CD4-positive, alpha-beta T cell (primary cell): ENCODE data around the gene MED8. TPM values are rescaled to one million over a fixed set of nuclear protein-coding genes. Genes with fewer than 3 reads are reported as not detected.

Source experiments
- ATAC-seq: fragments of 200-7000 bp; cut with Tn5 transposase; one replicate; pipeline ENCODE4 v1.10.0; 2022; ENCODE audit warnings: mild to moderate bottlenecking; ENCODE audit not compliant: poor library complexity
- CTCF ChIA-PET: fragments of 350-600 bp; sonication (Branson Sonifier 250); formaldehyde crosslinking; loops from one replicate; lab custom pipeline; 2021; ENCODE audit warnings: antibody characterized with exemption, inconsistent platforms; lab: Charles Lee
- POLR2A ChIA-PET: fragments of 350-600 bp; sonication (Branson Sonifier 250); formaldehyde crosslinking; loops from one replicate; lab custom pipeline; 2021; ENCODE audit warnings: antibody characterized with exemption, inconsistent platforms; lab: Charles Lee
- DNase-seq, 14 experiments: peaks; one replicate each; pipeline ENCODE4 v3.0.0-alpha.2; 2013 to 2020; ENCODE audit warnings: mixed read lengths in 2 of 14
- H3K27ac ChIP-seq, 2 donors: one replicate each; pipeline versions ENCODE4 v1.5.1 to v1.7.0; 2013; ENCODE audit warnings: low read length in 2 of 2, low read depth in 1 of 2, mild to moderate bottlenecking in 1 of 2
- H3K27me3 ChIP-seq, 2 experiments: 1 replicate in 1 of 2; 2 replicates in 1 of 2; pipeline versions ENCODE4 v1.6.1 to v1.7.0; 2013; ENCODE audit warnings: low read length in 2 of 2, control low read depth in 1 of 2, mild to moderate bottlenecking in 1 of 2, moderate library complexity in 1 of 2; ENCODE audit not compliant: insufficient read depth in 2 of 2, control insufficient read depth in 1 of 2
- H3K36me3 ChIP-seq: one replicate; pipeline ENCODE4 v1.6.1; 2013; ENCODE audit warnings: low read length, control low read depth; ENCODE audit not compliant: insufficient read depth
- H3K4me1 ChIP-seq: one replicate; pipeline ENCODE4 v1.6.1; 2013; ENCODE audit warnings: low read length, control low read depth; ENCODE audit not compliant: insufficient read depth
- H3K4me3 ChIP-seq: one replicate; pipeline ENCODE4 v1.5.1; 2013; ENCODE audit warnings: mild to moderate bottlenecking, low read length, moderate library complexity
- H3K9me3 ChIP-seq, 2 experiments: 1 replicate in 1 of 2; 2 replicates in 1 of 2; pipeline versions ENCODE4 v1.6.1 to v1.7.0; 2013; ENCODE audit warnings: low read length in 2 of 2, mild to moderate bottlenecking in 2 of 2, control low read depth in 1 of 2, moderate library complexity in 1 of 2; ENCODE audit not compliant: control insufficient read depth in 1 of 2, insufficient read depth in 1 of 2
- H3K27ac Mint-ChIP-seq: one replicate; pipeline ENCODE4 v1.8.0; 2020; ENCODE audit warnings: mixed read lengths
- H3K27me3 Mint-ChIP-seq: one replicate; pipeline ENCODE4 v1.8.0; 2021; ENCODE audit warnings: mixed read lengths
- H3K36me3 Mint-ChIP-seq: one replicate; pipeline ENCODE4 v1.8.0; 2021; ENCODE audit warnings: low read depth, mixed read lengths
- H3K4me1 Mint-ChIP-seq: one replicate; pipeline ENCODE4 v1.8.0; 2021; ENCODE audit warnings: low read depth, mixed read lengths
- H3K4me3 Mint-ChIP-seq: one replicate; pipeline ENCODE4 v1.8.0; 2020; ENCODE audit warnings: mild to moderate bottlenecking, mixed read lengths
- H3K9me3 Mint-ChIP-seq: one replicate; pipeline ENCODE4 v1.8.0; 2020; ENCODE audit warnings: mixed read lengths
- CTCF ChIP-seq: fragments of 200-600 bp; IDR thresholded peaks from one replicate; pipeline ENCODE4 v1.8.0; 2022; ENCODE audit warnings: antibody characterized with exemption, mild to moderate bottlenecking
- intact Hi-C, 2 experiments: fragments of 100-400 bp; cut with DNase I in 1 of 2; cut with micrococcal nuclease in 1 of 2; formaldehyde crosslinking; loops; one replicate each; pipeline versions ENCODE4 v1.15.1 to v1.9.0; 2023 to 2025; cut with DNase I, micrococcal nuclease
- total RNA-seq, 174 experiments: library from RNA in 2 of 174; stranded (reverse) in 2 of 174; gene quantifications; one replicate each; pipeline ENCODE4 v1.2.3 and lab custom pipeline; 2021 to 2026

The MED8 gene
- total RNA-seq, 2 experiments from 2014 or later = 14.8 to 17.6 TPM

DNA sequence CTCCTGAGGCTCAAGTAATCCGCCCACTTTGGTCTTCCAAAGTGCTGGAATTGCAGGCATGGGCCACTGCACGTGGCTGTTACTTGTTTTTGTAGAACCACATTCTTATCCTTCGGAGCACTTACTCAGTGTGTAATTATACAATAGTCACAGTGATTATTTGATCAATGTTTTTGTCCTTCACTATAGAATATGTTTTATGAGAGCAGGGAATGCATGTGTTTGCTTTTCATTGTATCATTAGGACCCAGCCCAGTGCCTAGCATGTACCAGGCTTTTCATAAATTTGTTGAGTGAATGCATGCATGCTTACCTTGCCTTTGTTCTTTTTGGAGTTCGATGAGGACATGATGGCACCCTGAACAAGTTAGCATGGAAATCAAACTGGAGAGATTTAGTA is 5.9 kb upstream of the MED8 start:
- CTCF ChIA-PET = interaction anchor here (1.6 kb wide), 1 partner anchor 27 kb away, joined by 3 read pairs; the partner anchor contains the start of gene ELOVL1

GRCh38 chr1:43392702-43393101 is 3.1 kb upstream of the MED8 start:
- CTCF ChIA-PET = interaction anchor here (0.6 to 1.0 kb wide), 2 partner anchors 23 to 34 kb away, joined by 3 to 4 read pairs; no protein-coding TSS in a partner anchor

More for the DNA sequence above, 5.9 kb upstream of the MED8 start:
- POLR2A ChIA-PET = no interaction called here
- Histone ChIP-seq H3K27ac (no peak overlapping the region), H3K36me3 (peaks cover 6% of the 10 kb centered on the region), H3K9me3 (no peaks in the 10 kb centered on the region), H3K4me3 (no peak overlapping the region), H3K27me3 (no peaks in the 10 kb centered on the region), H3K4me1 (peaks cover 6% of the 10 kb centered on the region)
- Mint-ChIP-seq H3K36me3 (peaks cover 38% of the 10 kb centered on the region), H3K9me3 (no peaks in the 10 kb centered on the region), H3K4me3 (no peak overlapping the region), H3K27me3 (no peaks in the 10 kb centered on the region), H3K4me1 (peaks cover 37% of the 10 kb centered on the region), H3K27ac (no peak overlapping the region)
- no peak for TF ChIP-seq CTCF
- DNase-seq = no peak
- no peak for ATAC-seq
- intact Hi-C loops = no loop called here

DNA sequence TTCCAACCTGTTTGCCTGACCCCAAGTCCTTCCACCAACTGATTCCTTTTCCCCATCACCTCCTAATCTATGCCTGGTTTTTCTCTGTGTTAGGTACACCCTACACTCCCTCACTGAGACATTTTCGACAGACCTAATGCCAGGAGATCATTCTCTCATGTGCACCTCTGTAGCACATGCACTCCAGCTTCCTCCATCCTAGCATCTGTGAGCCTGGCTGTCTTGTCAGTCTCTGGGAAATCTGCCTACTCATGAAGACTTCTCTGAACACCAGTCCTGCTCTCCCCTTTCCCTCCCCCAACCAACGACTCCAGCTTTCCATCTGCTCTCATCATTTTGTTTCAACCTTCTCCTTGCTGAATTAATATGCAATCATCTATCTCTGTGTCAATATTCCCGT is 987 bp downstream of the MED8 start:
- Histone ChIP-seq H3K36me3 (peaks cover 40% of the 10 kb centered on the region), H3K27me3 (no peaks in the 10 kb centered on the region), H3K27ac (no peak overlapping the region), H3K4me1 (peaks cover 27% of the 10 kb centered on the region), H3K4me3 (peak overlapping the region; percentile 86), H3K9me3 (no peaks in the 10 kb centered on the region)
- ATAC-seq (no peak), DNase-seq (no peak)
- Mint-ChIP-seq H3K27ac (peak overlapping the region; percentile 86), H3K9me3 (no peaks in the 10 kb centered on the region), H3K36me3 (peaks cover 72% of the 10 kb centered on the region), H3K27me3 (no peaks in the 10 kb centered on the region), H3K4me3 (peak overlapping the region; percentile 100), H3K4me1 (peaks cover 40% of the 10 kb centered on the region)
- TF ChIP-seq CTCF = no peak
- intact Hi-C loops = loop anchor here in 1 of 2 experiments (1.0 to 5.0 kb wide), 3 partner anchors 20 to 64 kb away; partner anchors contain the start of genes CDC20, ELOVL1 and HYI
- CTCF ChIA-PET = interaction anchor here (1.4 to 1.6 kb wide), 2 partner anchors 21 to 30 kb away, joined by 4 to 7 read pairs; partner anchors contain the start of genes CDC20 and ELOVL1
- POLR2A ChIA-PET = interaction anchor here (0.8 to 4.5 kb wide), 6 partner anchors 15 to 262 kb away, joined by 3 to 24 read pairs (median 6); partner anchors contain the start of genes CDC20, ELOVL1, HYI and KDM4A

More at GRCh38 chr1:43392702-43393101, 3.1 kb upstream of the MED8 start:
- no peak overlapping the region for H3K4me3 ChIP-seq
- no peaks in the 10 kb centered on the region for H3K27me3 Mint-ChIP-seq
- POLR2A ChIA-PET = no interaction called here
- peak overlapping the region; percentile 0 for H3K27ac Mint-ChIP-seq
- no peaks in the 10 kb centered on the region for H3K9me3 Mint-ChIP-seq
- H3K4me1 ChIP-seq = peaks cover 27% of the 10 kb centered on the region
- no peaks in the 10 kb centered on the region for H3K9me3 ChIP-seq
- ATAC-seq (no peak), DNase-seq (no peak)
- H3K36me3 ChIP-seq = peaks cover 6% of the 10 kb centered on the region
- TF ChIP-seq CTCF = no peak
- peaks cover 55% of the 10 kb centered on the region for H3K36me3 Mint-ChIP-seq
- H3K4me1 Mint-ChIP-seq = peaks cover 54% of the 10 kb centered on the region
- no peaks in the 10 kb centered on the region for H3K27me3 ChIP-seq
- no peak overlapping the region for H3K4me3 Mint-ChIP-seq
- intact Hi-C loops = no loop called here
- H3K27ac ChIP-seq = no peak overlapping the region
